ENCODE measurements around the gene TWNK.

TWNK gene

DNA sequence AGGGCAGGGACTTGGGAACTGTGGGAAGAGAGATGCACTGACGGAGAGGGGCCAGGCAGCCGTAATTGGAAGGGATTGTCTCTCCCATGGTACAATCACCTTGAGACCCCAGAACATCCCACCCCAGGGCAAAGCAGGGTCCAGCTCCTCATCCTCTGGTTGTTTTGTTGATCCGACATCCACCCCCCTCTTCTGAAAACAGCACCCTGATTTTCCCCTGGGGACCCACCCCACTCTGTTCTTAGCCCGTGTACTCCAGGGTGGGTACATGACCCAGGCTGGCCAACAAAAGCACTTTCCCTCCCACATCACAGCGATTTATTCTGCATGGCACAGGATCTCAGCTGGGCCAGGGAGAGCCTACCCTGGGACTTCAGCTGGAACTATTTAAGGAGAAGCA lies 29.5 kb downstream of the TWNK start:
- H3K27me3 ChIP-seq (ENCODE audit: insufficient read depth, poor library complexity, severe bottlenecking): no peaks in the 10 kb centered on the region
- no peak for DNase-seq (ENCODE audit: low read depth in 1 of 2, low spot score in 1 of 2)
- no peak overlapping the region for H3K27ac ChIP-seq (replicated peaks)
- H3K4me3 ChIP-seq (replicated peaks; ENCODE audit: insufficient read depth, low read length): no peak overlapping the region
- TF ChIP-seq, protein P1, sequence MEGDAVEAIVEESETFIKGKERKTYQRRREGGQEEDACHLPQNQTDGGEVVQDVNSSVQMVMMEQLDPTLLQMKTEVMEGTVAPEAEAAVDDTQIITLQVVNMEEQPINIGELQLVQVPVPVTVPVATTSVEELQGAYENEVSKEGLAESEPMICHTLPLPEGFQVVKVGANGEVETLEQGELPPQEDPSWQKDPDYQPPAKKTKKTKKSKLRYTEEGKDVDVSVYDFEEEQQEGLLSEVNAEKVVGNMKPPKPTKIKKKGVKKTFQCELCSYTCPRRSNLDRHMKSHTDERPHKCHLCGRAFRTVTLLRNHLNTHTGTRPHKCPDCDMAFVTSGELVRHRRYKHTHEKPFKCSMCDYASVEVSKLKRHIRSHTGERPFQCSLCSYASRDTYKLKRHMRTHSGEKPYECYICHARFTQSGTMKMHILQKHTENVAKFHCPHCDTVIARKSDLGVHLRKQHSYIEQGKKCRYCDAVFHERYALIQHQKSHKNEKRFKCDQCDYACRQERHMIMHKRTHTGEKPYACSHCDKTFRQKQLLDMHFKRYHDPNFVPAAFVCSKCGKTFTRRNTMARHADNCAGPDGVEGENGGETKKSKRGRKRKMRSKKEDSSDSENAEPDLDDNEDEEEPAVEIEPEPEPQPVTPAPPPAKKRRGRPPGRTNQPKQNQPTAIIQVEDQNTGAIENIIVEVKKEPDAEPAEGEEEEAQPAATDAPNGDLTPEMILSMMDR (IDR thresholded peaks at IDR 0.05; ENCODE audit: insufficient read depth, low read length): no peak
- no peak for TF ChIP-seq SPI1 (IDR thresholded peaks at IDR 0.05; ENCODE audit: borderline replicate concordance, low read depth)
- no peak for TF ChIP-seq POLR2AphosphoS5 (IDR thresholded peaks at IDR 0.05; ENCODE audit: low read depth)
- TF ChIP-seq REST (IDR thresholded peaks at IDR 0.05; ENCODE audit: insufficient replicate concordance, low read depth): no peak
- TF ChIP-seq GABPA (IDR thresholded peaks at IDR 0.05; ENCODE audit: low read depth): no peak

DNA sequence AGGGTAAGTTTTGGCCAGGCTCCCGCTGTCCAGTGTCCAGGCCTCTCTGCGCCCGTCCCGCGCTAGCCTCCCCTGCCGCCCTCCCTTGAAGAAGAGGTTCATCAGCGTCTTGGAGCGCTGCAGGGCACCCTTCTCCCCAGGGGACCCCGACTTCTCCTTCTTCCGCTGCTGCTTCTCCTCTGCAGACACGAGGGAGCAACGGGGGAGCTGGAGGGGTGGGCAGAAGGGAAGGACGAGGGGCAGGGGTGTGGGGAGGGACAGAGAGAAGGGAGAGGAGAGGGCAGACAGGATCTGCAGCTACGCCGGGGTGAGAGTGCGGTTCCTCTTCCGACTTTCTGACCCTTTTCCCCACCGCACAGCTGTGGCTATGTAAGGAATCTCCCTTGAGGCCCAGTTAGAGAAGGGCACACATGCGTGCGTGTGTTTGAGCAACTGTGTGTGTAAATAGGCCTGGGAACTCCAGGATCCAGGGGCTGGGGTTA lies 30.8 kb downstream of the TWNK start:
- Histone ChIP-seq H3K27me3 (ENCODE audit: insufficient read depth, poor library complexity, severe bottlenecking) (no peaks in the 10 kb centered on the region), H3K27ac (replicated peaks) (peak overlapping the region; percentile 65), H3K4me3 (replicated peaks; ENCODE audit: insufficient read depth, low read length) (peak overlapping the region; percentile 13)
- TF ChIP-seq SPI1 (IDR thresholded peaks at IDR 0.05; ENCODE audit: borderline replicate concordance, low read depth) (peak; percentile 59; the same call in 1 of the 2 replicates), GABPA (IDR thresholded peaks at IDR 0.05; ENCODE audit: low read depth) (no peak), POLR2AphosphoS5 (IDR thresholded peaks at IDR 0.05; ENCODE audit: low read depth) (peak; percentile 51; the same call in 1 of the 2 replicates)
- peak; percentile 77 to 88 for DNase-seq (ENCODE audit: low read depth in 1 of 2, low spot score in 1 of 2)

GRCh38 chr10:101018600-101019439 lies 31.5 kb downstream of the TWNK start:
- Histone ChIP-seq H3K27me3 (ENCODE audit: insufficient read depth, poor library complexity, severe bottlenecking) (no peaks in the 10 kb centered on the region), H3K4me3 (replicated peaks; ENCODE audit: insufficient read depth, low read length) (peak overlapping the region; percentile 28), H3K27ac (replicated peaks) (peak overlapping the region; percentile 65)
- TF ChIP-seq POLR2AphosphoS5 (IDR thresholded peaks at IDR 0.05; ENCODE audit: low read depth): 0 out of 2 replicates have a peak, but pooled peaks have one; percentile 18
- no peak for TF ChIP-seq SPI1 (IDR thresholded peaks at IDR 0.05; ENCODE audit: borderline replicate concordance, low read depth)
- no peak for TF ChIP-seq GABPA (IDR thresholded peaks at IDR 0.05; ENCODE audit: low read depth)
- TF ChIP-seq REST (IDR thresholded peaks at IDR 0.05; ENCODE audit: insufficient replicate concordance, low read depth): no peak
- TF ChIP-seq, protein P1 (IDR thresholded peaks at IDR 0.05; ENCODE audit: insufficient read depth, low read length): peak; percentile 63
- DNase-seq (ENCODE audit: low read depth in 1 of 2, low spot score in 1 of 2): peak; percentile 71 to 90

DNA sequence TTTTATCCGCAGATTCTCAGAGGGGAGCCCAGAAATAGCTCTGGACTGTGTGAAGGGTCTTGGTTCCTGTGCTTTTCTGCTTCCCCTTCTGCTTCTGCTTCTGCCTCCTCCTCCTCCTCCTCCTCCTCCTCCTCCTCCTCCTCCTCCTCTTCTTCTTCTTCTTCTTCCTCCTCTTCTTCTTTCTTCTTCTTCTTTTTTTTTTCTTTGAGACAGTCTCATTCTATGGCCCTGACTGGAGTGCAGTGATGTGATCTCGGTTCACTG lies 32.0 kb downstream of the TWNK start:
- no peak overlapping the region for H3K4me3 ChIP-seq (replicated peaks; ENCODE audit: insufficient read depth, low read length)
- peak overlapping the region; percentile 21; the same call in 1 of the 2 replicates for H3K27ac ChIP-seq (replicated peaks)
- H3K27me3 ChIP-seq (ENCODE audit: insufficient read depth, poor library complexity, severe bottlenecking): no peaks in the 10 kb centered on the region
- peak in 1 of 2 experiments; percentile 55 for DNase-seq (ENCODE audit: low read depth in 1 of 2, low spot score in 1 of 2)
- TF ChIP-seq GABPA (IDR thresholded peaks at IDR 0.05; ENCODE audit: low read depth) (no peak), SPI1 (IDR thresholded peaks at IDR 0.05; ENCODE audit: borderline replicate concordance, low read depth) (no peak)

Data from HL-60 (cell line).